Adrenal gland (tissue), 5 donors: Measurements from ENCODE around the gene FBLN1.

ENCODE experiments used
- CTCF ChIP-seq, 6 experiments: fragments of 450-650 bp in 4 of 6; fragments of 200-600 bp in 2 of 6; sonication (generic) in 1 of 6; IDR thresholded peaks; 1 replicate in 5 of 6; 2 replicates in 1 of 6; pipeline versions ENCODE4 v1.5.1 to v1.8.0; 2016 to 2021; ENCODE audit warnings: antibody characterized with exemption in 6 of 6, mild to moderate bottlenecking in 2 of 6, moderate library complexity in 1 of 6
- POLR2A ChIP-seq, 2 donors: fragments of 450-650 bp; IDR thresholded peaks; one replicate each; pipeline ENCODE4 v1.6.1; 2017; ENCODE audit warnings: antibody characterized with exemption in 2 of 2, mild to moderate bottlenecking in 2 of 2, moderate library complexity in 1 of 2
- donor health status: DM: no; HTN: no; CAD: no.

GRCh38 chr22:45644714-45645113 lies 142.0 kb downstream of the FBLN1 start:
- TF ChIP-seq POLR2A (IDR thresholded peaks at IDR 0.05) (no peak), CTCF (IDR thresholded peaks at IDR 0.05) (no peak)
